GM23338 (cell line): Measurements from ENCODE around the gene KIF5A. TPM values are rescaled to one million over a fixed set of nuclear protein-coding genes. Genes with fewer than 3 reads are reported as not detected.

Source experiments
- ATAC-seq: fragments of 200-7000 bp; cut with Tn5 transposase; 3 replicates; pipeline ENCODE4 v1.9.1; 2020
- DNase-seq: peaks from one replicate; pipeline ENCODE4 v3.0.0-alpha.2; 2015; ENCODE audit warnings: low spot score
- H2AFZ ChIP-seq: fragments of 200-600 bp; sonication (generic); 2 replicates; pipeline ENCODE4 v1.8.0; 2016; ENCODE audit warnings: antibody characterized with exemption, mild to moderate bottlenecking, moderate library complexity
- H3F3A ChIP-seq: fragments of 200-600 bp; sonication (generic); replicated peaks from 2 replicates; pipeline ENCODE4 v1.8.0; 2017; ENCODE audit warnings: antibody characterized with exemption, mixed run types, low read depth
- H3K27ac ChIP-seq: fragments of 200-600 bp; sonication (generic); 2 replicates; pipeline ENCODE4 v1.6.1; 2016; ENCODE audit warnings: low read depth
- H3K27me3 ChIP-seq: fragments of 200-600 bp; sonication (generic); 2 replicates; pipeline ENCODE4 v1.8.0; 2016; ENCODE audit warnings: mild to moderate bottlenecking, mixed run types, moderate library complexity; ENCODE audit not compliant: insufficient read depth
- H3K36me3 ChIP-seq: fragments of 200-600 bp; sonication (generic); 2 replicates; pipeline ENCODE4 v1.8.0; 2016; ENCODE audit warnings: mild to moderate bottlenecking; ENCODE audit not compliant: insufficient read depth
- H3K4me1 ChIP-seq: fragments of 200-600 bp; sonication (generic); 2 replicates; pipeline ENCODE4 v1.8.0; 2016; ENCODE audit warnings: mild to moderate bottlenecking, moderate library complexity; ENCODE audit not compliant: insufficient read depth
- H3K4me2 ChIP-seq: fragments of 200-600 bp; sonication (generic); 2 replicates; pipeline ENCODE4 v1.7.1; 2017; ENCODE audit warnings: mixed run types
- H3K4me3 ChIP-seq: fragments of 200-600 bp; sonication (generic); 2 replicates; pipeline ENCODE4 v1.6.1; 2016; ENCODE audit warnings: mixed run types
- H3K79me2 ChIP-seq: fragments of 200-600 bp; sonication (generic); replicated peaks from 2 replicates; pipeline ENCODE4 v1.8.0; 2017; ENCODE audit warnings: mild to moderate bottlenecking; ENCODE audit not compliant: insufficient read depth
- H3K9me2 ChIP-seq: fragments of 200-600 bp; sonication (generic); 2 replicates; pipeline ENCODE4 v1.8.0; 2017; ENCODE audit not compliant: insufficient read depth
- H4K20me1 ChIP-seq: fragments of 200-600 bp; sonication (generic); replicated peaks from 2 replicates; pipeline ENCODE4 v1.8.0; 2017; ENCODE audit warnings: mild to moderate bottlenecking; ENCODE audit not compliant: insufficient read depth
- H3K27ac Mint-ChIP-seq: 2 replicates; pipeline ENCODE4 v1.8.0; 2020; ENCODE audit warnings: inconsistent platforms, mild to moderate bottlenecking, moderate library complexity, mixed read lengths
- H3K27me3 Mint-ChIP-seq: 3 replicates; pipeline ENCODE4 v1.8.0; 2022; ENCODE audit warnings: low read depth, mild to moderate bottlenecking, moderate library complexity, mixed read lengths, inconsistent platforms; ENCODE audit not compliant: insufficient read depth, poor library complexity
- H3K36me3 Mint-ChIP-seq: 3 replicates; pipeline ENCODE4 v1.8.0; 2021; ENCODE audit warnings: low read depth, mild to moderate bottlenecking, inconsistent platforms, moderate library complexity, mixed read lengths
- H3K4me1 Mint-ChIP-seq: 3 replicates; pipeline ENCODE4 v1.8.0; 2020; ENCODE audit warnings: mild to moderate bottlenecking, inconsistent platforms, mixed read lengths
- H3K4me3 Mint-ChIP-seq: 3 replicates; pipeline ENCODE4 v1.8.0; 2021; ENCODE audit warnings: moderate library complexity, mild to moderate bottlenecking, inconsistent platforms, mixed read lengths
- H3K9me3 Mint-ChIP-seq: 3 replicates; pipeline ENCODE4 v1.8.0; 2020; ENCODE audit warnings: moderate library complexity, mild to moderate bottlenecking, inconsistent platforms, mixed read lengths
- CREB1 ChIP-seq: fragments of 250-450 bp; sonication (Bioruptor Pico); IDR thresholded peaks from 2 replicates; pipeline ENCODE4 v1.5.0; 2020; ENCODE audit warnings: low read depth, mild to moderate bottlenecking, moderate library complexity
- CTCF ChIP-seq, 2 experiments: fragments of 200-600 bp in 1 of 2; sonication (generic) in 1 of 2; conservative IDR thresholded peaks; 2 replicates each; pipeline versions ENCODE4 v1.5.1 to v1.6.1; 2016 to 2017; ENCODE audit warnings: antibody characterized with exemption in 2 of 2, low read depth in 2 of 2, mild to moderate bottlenecking in 2 of 2, moderate library complexity in 1 of 2
- ETS1 ChIP-seq: IDR thresholded peaks from 2 replicates; pipeline ENCODE4 v1.6.1; 2016; ENCODE audit warnings: antibody characterized with exemption
- EZH2 ChIP-seq: fragments of 200-600 bp; sonication (generic); IDR thresholded peaks from one replicate; pipeline ENCODE4 v1.8.0; 2017; ENCODE audit warnings: antibody characterized with exemption, mild to moderate bottlenecking, low read depth; ENCODE audit not compliant: unreplicated experiment
- EZH2phosphoT487 ChIP-seq: fragments of 200-600 bp; sonication (generic); IDR thresholded peaks from one replicate; pipeline ENCODE4 v1.8.1; 2018; ENCODE audit warnings: antibody characterized with exemption; ENCODE audit not compliant: unreplicated experiment
- JUNB ChIP-seq: IDR thresholded peaks from one replicate; pipeline ENCODE4 v1.6.1; 2016; ENCODE audit warnings: antibody characterized with exemption; ENCODE audit not compliant: unreplicated experiment
- NANOG ChIP-seq: IDR thresholded peaks from 2 replicates; pipeline ENCODE4 v1.6.1; 2016; ENCODE audit warnings: antibody characterized with exemption, borderline replicate concordance
- POLR2AphosphoS5 ChIP-seq: IDR thresholded peaks from 2 replicates; pipeline ENCODE4 v1.6.1; 2016; ENCODE audit warnings: antibody characterized with exemption, low read depth
- REST ChIP-seq: IDR thresholded peaks from one replicate; pipeline ENCODE4 v1.6.1; 2018; ENCODE audit warnings: antibody characterized with exemption; ENCODE audit not compliant: unreplicated experiment
- STAT1 ChIP-seq: IDR thresholded peaks from one replicate; pipeline ENCODE4 v1.6.1; 2016; ENCODE audit warnings: antibody characterized with exemption; ENCODE audit not compliant: unreplicated experiment
- ZNF114 ChIP-seq: fragments of 250-450 bp; sonication (Bioruptor Pico); IDR thresholded peaks from 2 replicates; pipeline ENCODE4 v1.5.0; 2020; ENCODE audit warnings: mild to moderate bottlenecking, moderate library complexity
- ZNF331 ChIP-seq: fragments of 250-450 bp; sonication (Bioruptor Pico); IDR thresholded peaks from 2 replicates; pipeline ENCODE4 v1.5.0; 2020; ENCODE audit warnings: low read depth, mild to moderate bottlenecking, moderate library complexity
- ZNF462 ChIP-seq: fragments of 250-450 bp; sonication (Bioruptor Pico); IDR thresholded peaks from 2 replicates; pipeline ENCODE4 v1.5.0; 2020; ENCODE audit warnings: mild to moderate bottlenecking, moderate library complexity
- polyA plus RNA-seq: library from polyadenylated mRNA; unstranded; fragments of >200 nt; fragmentation: Nextera tagmentation; extraction: Ambion mirVana; gene quantifications from 2 replicates; pipeline ENCODE4 v1.2.1, GENCODE V29; 2016
- total RNA-seq: library from RNA; depleted of rRNA; stranded (reverse); fragments of >200 nt; shearing (Covaris generic); gene quantifications from 2 replicates; pipeline ENCODE4 v1.2.3, GENCODE V29; 2014

The KIF5A gene
- total and polyA plus RNA-seq, 2 experiments from 2014 or later: 11.1 to 21.3 TPM

GRCh38 chr12:57579011-57579410 lies 29.2 kb downstream of the KIF5A start:
- H3K4me2 ChIP-seq: no peak overlapping the region
- H3K27me3 Mint-ChIP-seq: peaks cover 4% of the 10 kb centered on the region
- peaks cover 5% of the 10 kb centered on the region for H3K36me3 ChIP-seq
- no peak overlapping the region for H3K27ac ChIP-seq
- H3K9me3 Mint-ChIP-seq: no peaks in the 10 kb centered on the region
- peaks cover 4% of the 10 kb centered on the region; the same call in 2 of the 3 replicates for H3K4me1 Mint-ChIP-seq
- no peak for DNase-seq
- H3K4me3 Mint-ChIP-seq: no peak overlapping the region
- no peaks in the 10 kb centered on the region for H3K9me2 ChIP-seq
- peaks cover 12% of the 10 kb centered on the region; the same call in 1 of the 2 replicates for H3F3A ChIP-seq
- H3K27me3 ChIP-seq: no peaks in the 10 kb centered on the region
- no peak for ATAC-seq
- H3K79me2 ChIP-seq: no peaks in the 10 kb centered on the region
- peaks cover 55% of the 10 kb centered on the region for H3K36me3 Mint-ChIP-seq
- H4K20me1 ChIP-seq: peaks cover 10% of the 10 kb centered on the region
- TF ChIP-seq JUNB: no peak
- no peak for TF ChIP-seq ZNF331 (CRISPR knock-in tag)
- TF ChIP-seq STAT1: no peak
- TF ChIP-seq ETS1: no peak
- TF ChIP-seq CREB1 (CRISPR knock-in tag): no peak
- no peak for TF ChIP-seq ZNF462 (CRISPR knock-in tag)
- TF ChIP-seq NANOG: no peak
- no peak for TF ChIP-seq CTCF (conservative IDR thresholded peaks at IDR 0.05; ENCODE audit: low read depth in 2 of 2)
- no peak for TF ChIP-seq ZNF114 (CRISPR knock-in tag)
- TF ChIP-seq POLR2AphosphoS5: no peak
- TF ChIP-seq EZH2phosphoT487: no peak
- no peak for TF ChIP-seq REST
- no peak for TF ChIP-seq EZH2
- no peak overlapping the region for H3K27ac Mint-ChIP-seq
- no peak overlapping the region for H3K4me3 ChIP-seq
- H2AFZ ChIP-seq: no peak overlapping the region
- no peaks in the 10 kb centered on the region for H3K4me1 ChIP-seq
